ENCODE results near the gene PLCB3. TPM values are rescaled to one million over a fixed set of nuclear protein-coding genes. Genes with fewer than 3 reads are reported as not detected.

PLCB3 gene
- total and polyA plus RNA-seq, 10 of the 15 experiments (the other 5 are each of a cell fraction or from before 2014, with no cell fraction given), result 0.03 to 10.3 (median 3.3) TPM

- no peak for TF ChIP-seq NFYB (IDR thresholded peaks at IDR 0.05; ENCODE audit: insufficient read depth, low read depth, low read length)
- TF ChIP-seq CEBPB (IDR thresholded peaks at IDR 0.05; ENCODE audit: borderline replicate concordance in 1 of 2, low read depth in 2 of 2, low read length in 2 of 2), result no peak
- no peak for TF ChIP-seq MYB (IDR thresholded peaks at IDR 0.05; ENCODE audit: borderline replicate concordance, low read depth, low read length)
- no peak for TF ChIP-seq CHD4 (IDR thresholded peaks at IDR 0.05)
- TF ChIP-seq, protein P1, sequence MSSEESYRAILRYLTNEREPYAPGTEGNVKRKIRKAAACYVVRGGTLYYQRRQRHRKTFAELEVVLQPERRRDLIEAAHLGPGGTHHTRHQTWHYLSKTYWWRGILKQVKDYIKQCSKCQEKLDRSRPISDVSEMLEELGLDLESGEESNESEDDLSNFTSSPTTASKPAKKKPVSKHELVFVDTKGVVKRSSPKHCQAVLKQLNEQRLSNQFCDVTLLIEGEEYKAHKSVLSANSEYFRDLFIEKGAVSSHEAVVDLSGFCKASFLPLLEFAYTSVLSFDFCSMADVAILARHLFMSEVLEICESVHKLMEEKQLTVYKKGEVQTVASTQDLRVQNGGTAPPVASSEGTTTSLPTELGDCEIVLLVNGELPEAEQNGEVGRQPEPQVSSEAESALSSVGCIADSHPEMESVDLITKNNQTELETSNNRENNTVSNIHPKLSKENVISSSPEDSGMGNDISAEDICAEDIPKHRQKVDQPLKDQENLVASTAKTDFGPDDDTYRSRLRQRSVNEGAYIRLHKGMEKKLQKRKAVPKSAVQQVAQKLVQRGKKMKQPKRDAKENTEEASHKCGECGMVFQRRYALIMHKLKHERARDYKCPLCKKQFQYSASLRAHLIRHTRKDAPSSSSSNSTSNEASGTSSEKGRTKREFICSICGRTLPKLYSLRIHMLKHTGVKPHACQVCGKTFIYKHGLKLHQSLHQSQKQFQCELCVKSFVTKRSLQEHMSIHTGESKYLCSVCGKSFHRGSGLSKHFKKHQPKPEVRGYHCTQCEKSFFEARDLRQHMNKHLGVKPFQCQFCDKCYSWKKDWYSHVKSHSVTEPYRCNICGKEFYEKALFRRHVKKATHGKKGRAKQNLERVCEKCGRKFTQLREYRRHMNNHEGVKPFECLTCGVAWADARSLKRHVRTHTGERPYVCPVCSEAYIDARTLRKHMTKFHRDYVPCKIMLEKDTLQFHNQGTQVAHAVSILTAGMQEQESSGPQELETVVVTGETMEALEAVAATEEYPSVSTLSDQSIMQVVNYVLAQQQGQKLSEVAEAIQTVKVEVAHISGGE (CRISPR knock-in tag; IDR thresholded peaks at IDR 0.05), result 0 out of 2 replicates have a peak, but pooled peaks have one; percentile 15
- TF ChIP-seq BHLHE40 (IDR thresholded peaks at IDR 0.05; ENCODE audit: borderline replicate concordance in 1 of 2, low read depth in 2 of 2, low read length in 1 of 2), result peak in 1 of 2 experiments; percentile 44; a peak in 1 of 4 replicates
- no peak for TF ChIP-seq ZNF687 (IDR thresholded peaks at IDR 0.05)
- no peak for TF ChIP-seq MEF2A (IDR thresholded peaks at IDR 0.05; ENCODE audit: insufficient read depth, low read depth, low read length)
- no peak for TF ChIP-seq NFYA (IDR thresholded peaks at IDR 0.05; ENCODE audit: borderline replicate concordance, low read depth, low read length)
- no peak for TF ChIP-seq CREB1 (IDR thresholded peaks at IDR 0.05; ENCODE audit: low read depth)
- TF ChIP-seq ASH2L (IDR thresholded peaks at IDR 0.05; ENCODE audit: borderline replicate concordance, low read depth), result no peak
- TF ChIP-seq RBBP5 (conservative IDR thresholded peaks at IDR 0.05), result no peak
- 0 out of 2 replicates have a peak, but pooled peaks have one; percentile 43 for TF ChIP-seq DPF2 (IDR thresholded peaks at IDR 0.05)
- no peak for TF ChIP-seq SREBF2 (IDR thresholded peaks at IDR 0.05; ENCODE audit: low read length)
- TF ChIP-seq NR2F1 (conservative IDR thresholded peaks at IDR 0.05), result peak; percentile 51
- peak; percentile 51 for TF ChIP-seq GATAD2B (conservative IDR thresholded peaks at IDR 0.05; ENCODE audit: low read depth)
- no peak for TF ChIP-seq KDM1A (IDR thresholded peaks at IDR 0.05; ENCODE audit: borderline replicate concordance)
- TF ChIP-seq, protein P2, sequence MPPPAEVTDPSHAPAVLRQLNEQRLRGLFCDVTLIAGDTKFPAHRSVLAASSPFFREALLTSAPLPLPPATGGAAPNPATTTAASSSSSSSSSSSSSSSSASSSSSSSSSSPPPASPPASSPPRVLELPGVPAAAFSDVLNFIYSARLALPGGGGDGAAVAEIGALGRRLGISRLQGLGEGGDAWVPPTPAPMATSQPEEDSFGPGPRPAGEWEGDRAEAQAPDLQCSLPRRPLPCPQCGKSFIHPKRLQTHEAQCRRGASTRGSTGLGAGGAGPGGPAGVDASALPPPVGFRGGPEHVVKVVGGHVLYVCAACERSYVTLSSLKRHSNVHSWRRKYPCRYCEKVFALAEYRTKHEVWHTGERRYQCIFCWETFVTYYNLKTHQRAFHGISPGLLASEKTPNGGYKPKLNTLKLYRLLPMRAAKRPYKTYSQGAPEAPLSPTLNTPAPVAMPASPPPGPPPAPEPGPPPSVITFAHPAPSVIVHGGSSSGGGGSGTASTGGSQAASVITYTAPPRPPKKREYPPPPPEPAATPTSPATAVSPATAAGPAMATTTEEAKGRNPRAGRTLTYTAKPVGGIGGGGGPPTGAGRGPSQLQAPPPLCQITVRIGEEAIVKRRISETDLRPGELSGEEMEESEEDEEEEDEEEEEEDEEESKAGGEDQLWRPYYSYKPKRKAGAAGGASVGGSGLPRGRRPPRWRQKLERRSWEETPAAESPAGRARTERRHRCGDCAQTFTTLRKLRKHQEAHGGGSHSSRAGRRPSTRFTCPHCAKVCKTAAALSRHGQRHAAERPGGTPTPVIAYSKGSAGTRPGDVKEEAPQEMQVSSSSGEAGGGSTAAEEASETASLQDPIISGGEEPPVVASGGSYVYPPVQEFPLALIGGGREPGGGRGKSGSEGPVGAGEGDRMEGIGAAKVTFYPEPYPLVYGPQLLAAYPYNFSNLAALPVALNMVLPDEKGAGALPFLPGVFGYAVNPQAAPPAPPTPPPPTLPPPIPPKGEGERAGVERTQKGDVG (CRISPR knock-in tag; IDR thresholded peaks at IDR 0.05), result no peak
Measured at GRCh38 chr11:64246871-64247728, 4.2 kb upstream of the PLCB3 start, which contains the start of gene PPP1R14B (continued).
